OCI-LY7 (cell line): ENCODE results near the gene PFKFB3.

Experiments used
- EZH2phosphoT487 ChIP-seq: fragments of 200-600 bp; sonication (generic); IDR thresholded peaks from 2 replicates; pipeline ENCODE4 v1.6.1; 2018; ENCODE audit warnings: low read depth, borderline replicate concordance, mild to moderate bottlenecking, mixed run types, antibody characterized with exemption, low read length, moderate library complexity, mixed read lengths
- TF ChIP-seq, protein P1 (sequence below): fragments of 200-600 bp; sonication (generic); conservative IDR thresholded peaks from 2 replicates; pipeline ENCODE4 v1.5.1; 2014; ENCODE audit warnings: mild to moderate bottlenecking, antibody characterized with exemption, low read length, moderate library complexity, mixed read lengths

DNA sequence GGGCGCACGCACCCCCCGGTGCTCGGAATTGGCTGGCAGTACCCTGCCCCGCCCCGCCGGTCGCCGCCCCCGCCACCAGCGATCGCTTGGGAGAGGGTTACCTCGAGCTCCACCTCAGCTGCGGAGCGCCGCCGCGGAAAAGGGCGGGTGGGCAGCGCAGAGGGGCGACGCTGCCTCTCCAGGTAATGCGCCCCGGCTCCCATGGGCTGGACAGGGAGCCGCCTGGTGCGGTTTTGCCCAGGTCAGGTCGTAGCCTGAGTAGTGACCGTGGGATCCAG, 1.3 kb downstream of the PFKFB3 start:
- TF ChIP-seq, protein P1, sequence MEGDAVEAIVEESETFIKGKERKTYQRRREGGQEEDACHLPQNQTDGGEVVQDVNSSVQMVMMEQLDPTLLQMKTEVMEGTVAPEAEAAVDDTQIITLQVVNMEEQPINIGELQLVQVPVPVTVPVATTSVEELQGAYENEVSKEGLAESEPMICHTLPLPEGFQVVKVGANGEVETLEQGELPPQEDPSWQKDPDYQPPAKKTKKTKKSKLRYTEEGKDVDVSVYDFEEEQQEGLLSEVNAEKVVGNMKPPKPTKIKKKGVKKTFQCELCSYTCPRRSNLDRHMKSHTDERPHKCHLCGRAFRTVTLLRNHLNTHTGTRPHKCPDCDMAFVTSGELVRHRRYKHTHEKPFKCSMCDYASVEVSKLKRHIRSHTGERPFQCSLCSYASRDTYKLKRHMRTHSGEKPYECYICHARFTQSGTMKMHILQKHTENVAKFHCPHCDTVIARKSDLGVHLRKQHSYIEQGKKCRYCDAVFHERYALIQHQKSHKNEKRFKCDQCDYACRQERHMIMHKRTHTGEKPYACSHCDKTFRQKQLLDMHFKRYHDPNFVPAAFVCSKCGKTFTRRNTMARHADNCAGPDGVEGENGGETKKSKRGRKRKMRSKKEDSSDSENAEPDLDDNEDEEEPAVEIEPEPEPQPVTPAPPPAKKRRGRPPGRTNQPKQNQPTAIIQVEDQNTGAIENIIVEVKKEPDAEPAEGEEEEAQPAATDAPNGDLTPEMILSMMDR: no peak
- TF ChIP-seq EZH2phosphoT487: no peak
